H1 (cell line): ENCODE measurements around the gene MEX3C. TPM values are rescaled to one million over a fixed set of nuclear protein-coding genes. Genes with fewer than 3 reads are reported as not detected.
A peak's percentile ranks its signal among the peaks of the same experiment; 100 is the strongest.

ENCODE experiments used
- CTCF ChIA-PET: fragments of 300-600 bp; sonication (Branson Sonifier 250); formaldehyde crosslinking; loops from one replicate; lab custom pipeline; 2021; ENCODE audit not compliant: partially characterized antibody; lab: Charles Lee
- POLR2A ChIA-PET: fragments of 300-600 bp; sonication (Branson Sonifier 250); formaldehyde crosslinking; loops from one replicate; lab custom pipeline; 2021; ENCODE audit warnings: inconsistent platforms; ENCODE audit not compliant: partially characterized antibody; lab: Charles Lee
- DNase-seq, 2 experiments: peaks; one replicate each; pipeline versions ENCODE4 v3.0.0 to v3.0.0-alpha.2; 2010 to 2022; ENCODE audit warnings: low spot score in 2 of 2, low read depth in 1 of 2, mixed read lengths in 1 of 2
- FAIRE-seq: peaks from 2 replicates; lab custom pipeline; 2011; peaks lifted over from hg19 to GRCh38; lab: Jason Lieb, UNC
- H2AFZ ChIP-seq: 2 replicates; pipeline ENCODE4 v1.8.1; 2012; ENCODE audit warnings: low read length, inconsistent platforms
- H2AK5ac ChIP-seq: 2 replicates; pipeline ENCODE4 v1.6.1; 2013; ENCODE audit warnings: low read depth, low read length
- H2BK120ac ChIP-seq: replicated peaks from 2 replicates; pipeline ENCODE3; 2013; ENCODE audit warnings: low read depth, low read length, inconsistent platforms
- H2BK12ac ChIP-seq: 2 replicates; pipeline ENCODE4 v1.6.1; 2013; ENCODE audit warnings: low read depth, low read length
- H2BK15ac ChIP-seq: 2 replicates; pipeline ENCODE4 v1.6.1; 2013; ENCODE audit warnings: low read length
- H2BK20ac ChIP-seq: 2 replicates; pipeline ENCODE4 v1.6.1; 2013; ENCODE audit warnings: low read length
- H2BK5ac ChIP-seq: 2 replicates; pipeline ENCODE4 v1.6.1; 2013; ENCODE audit warnings: low read depth, low read length
- H3K14ac ChIP-seq: 2 replicates; pipeline ENCODE4 v1.6.1; 2013; ENCODE audit warnings: inconsistent platforms; ENCODE audit not compliant: insufficient read length
- H3K18ac ChIP-seq: 2 replicates; pipeline ENCODE4 v1.6.1; 2013; ENCODE audit warnings: low read length; ENCODE audit errors: extremely low read depth
- H3K23ac ChIP-seq: 2 replicates; pipeline ENCODE4 v1.6.1; 2013; ENCODE audit warnings: inconsistent platforms; ENCODE audit not compliant: insufficient read length
- H3K23me2 ChIP-seq: 2 replicates; pipeline ENCODE4 v1.6.1; 2013; ENCODE audit warnings: low read depth, low read length
- H3K27ac ChIP-seq: 2 replicates; pipeline ENCODE4 v1.6.1; 2011; ENCODE audit warnings: low read depth, low read length, inconsistent platforms
- H3K27me3 ChIP-seq, 4 experiments: replicated peaks in 1 of 4; 1 replicate in 1 of 4; 2 replicates in 3 of 4; pipeline versions ENCODE4 v1.6.1 to v1.8.1; 2011 to 2013; ENCODE audit warnings: low read length in 3 of 4, mild to moderate bottlenecking in 3 of 4, inconsistent platforms in 2 of 4, mixed read lengths in 2 of 4, moderate library complexity in 1 of 4; ENCODE audit not compliant: control insufficient read depth in 3 of 4, insufficient read depth in 3 of 4; ENCODE audit errors: extremely low read depth in 1 of 4
- H3K36me3 ChIP-seq, 4 experiments: 2 replicates each; pipeline versions ENCODE4 v1.6.1 to v1.8.1; 2011 to 2013; ENCODE audit warnings: mild to moderate bottlenecking in 4 of 4, low read length in 3 of 4, moderate library complexity in 2 of 4, control low read depth in 1 of 4, inconsistent platforms in 1 of 4; ENCODE audit not compliant: insufficient read depth in 4 of 4, control insufficient read depth in 2 of 4
- H3K4ac ChIP-seq: replicated peaks from 2 replicates; pipeline ENCODE3; 2013; ENCODE audit warnings: low read length, low read depth, mixed read lengths, inconsistent platforms; ENCODE audit not compliant: insufficient read length
- H3K4me1 ChIP-seq, 4 experiments: replicated peaks in 1 of 4; 1 replicate in 1 of 4; 2 replicates in 3 of 4; pipeline versions ENCODE4 v1.6.1 to v1.8.1; 2011 to 2013; ENCODE audit warnings: low read length in 3 of 4, inconsistent platforms in 2 of 4, mixed read lengths in 1 of 4; ENCODE audit not compliant: insufficient read depth in 4 of 4, control insufficient read depth in 3 of 4
- H3K4me2 ChIP-seq, 2 experiments: 2 replicates each; pipeline versions ENCODE4 v1.6.1 to v1.8.1; 2011 to 2013; ENCODE audit warnings: low read depth in 2 of 2, low read length in 2 of 2, control low read depth in 1 of 2, inconsistent platforms in 1 of 2, mild to moderate bottlenecking in 1 of 2; ENCODE audit not compliant: insufficient read depth in 1 of 2
- H3K4me3 ChIP-seq, 4 experiments: fragments of 200-600, 300-600 bp in 1 of 4; sonication (generic), shearing (Covaris generic), sonication (Bioruptor Twin) in 1 of 4; 2 replicates each; pipeline versions ENCODE4 v1.5.1 to v1.8.1; 2011 to 2016; ENCODE audit warnings: low read length in 4 of 4, low read depth in 3 of 4, control low read depth in 2 of 4, inconsistent platforms in 2 of 4, mild to moderate bottlenecking in 2 of 4, mixed read lengths in 1 of 4, moderate library complexity in 1 of 4; ENCODE audit not compliant: insufficient read depth in 2 of 4; ENCODE audit errors: extremely low read depth in 1 of 4
- H3K56ac ChIP-seq: replicated peaks from 2 replicates; pipeline ENCODE3; 2013; ENCODE audit warnings: low read depth, mild to moderate bottlenecking, mixed read lengths, low read length, inconsistent platforms; ENCODE audit not compliant: insufficient read length
- H3K79me1 ChIP-seq: 2 replicates; pipeline ENCODE4 v1.6.1; 2013; ENCODE audit warnings: low read depth, low read length, control low read depth
- H3K79me2 ChIP-seq, 2 experiments: 2 replicates each; pipeline versions ENCODE4 v1.6.1 to v1.8.1; 2012 to 2013; ENCODE audit warnings: low read length in 2 of 2, mild to moderate bottlenecking in 2 of 2, inconsistent platforms in 1 of 2; ENCODE audit not compliant: insufficient read depth in 2 of 2, control insufficient read depth in 1 of 2
- H3K9ac ChIP-seq, 4 experiments: replicated peaks in 1 of 4; 1 replicate in 1 of 4; 2 replicates in 3 of 4; pipeline versions ENCODE4 v1.6.1 to v1.8.1; 2011 to 2013; ENCODE audit warnings: low read depth in 3 of 4, low read length in 3 of 4, control low read depth in 2 of 4, mild to moderate bottlenecking in 2 of 4, moderate library complexity in 2 of 4, inconsistent platforms in 1 of 4; ENCODE audit errors: extremely low read depth in 1 of 4
- H3K9me3 ChIP-seq, 2 experiments: 2 replicates each; pipeline versions ENCODE4 v1.6.1 to v1.8.1; 2012 to 2013; ENCODE audit warnings: mild to moderate bottlenecking in 2 of 2, moderate library complexity in 2 of 2, control low read depth in 1 of 2, inconsistent platforms in 1 of 2, low read depth in 1 of 2, low read length in 1 of 2, mixed read lengths in 1 of 2; ENCODE audit not compliant: insufficient read depth in 2 of 2
- H4K20me1 ChIP-seq, 2 experiments: replicated peaks in 1 of 2; 2 replicates each; pipeline versions ENCODE3 to v1.8.1; 2011 to 2013; ENCODE audit warnings: inconsistent platforms in 2 of 2, low read length in 2 of 2, mild to moderate bottlenecking in 1 of 2; ENCODE audit not compliant: insufficient read depth in 2 of 2, control insufficient read depth in 1 of 2
- H4K5ac ChIP-seq: 2 replicates; pipeline ENCODE4 v1.6.1; 2013; ENCODE audit warnings: low read length, low read depth, mixed read lengths, inconsistent platforms; ENCODE audit not compliant: insufficient read length
- H4K8ac ChIP-seq: 2 replicates; pipeline ENCODE4 v1.8.0; 2013; ENCODE audit warnings: mild to moderate bottlenecking, moderate library complexity, low read length, inconsistent platforms; ENCODE audit not compliant: insufficient read depth; ENCODE audit errors: extremely low read depth
- H4K91ac ChIP-seq: replicated peaks from 2 replicates; pipeline ENCODE3; 2013; ENCODE audit warnings: low read length, mixed read lengths, inconsistent platforms; ENCODE audit not compliant: insufficient read length
- BCL11A ChIP-seq, 2 experiments: IDR thresholded peaks; one replicate each; pipeline ENCODE4 v1.6.1; 2011; ENCODE audit warnings: low read depth in 2 of 2, low read length in 2 of 2, mild to moderate bottlenecking in 2 of 2
- GABPA ChIP-seq: IDR thresholded peaks from 2 replicates; pipeline ENCODE4 v1.6.1; 2011; ENCODE audit warnings: mild to moderate bottlenecking, low read length, moderate library complexity, borderline replicate concordance; ENCODE audit not compliant: insufficient read depth
- JUND ChIP-seq: IDR thresholded peaks from 2 replicates; pipeline ENCODE4 v1.6.1; 2011; ENCODE audit warnings: mild to moderate bottlenecking, improper control_type of control experiment, low read length
- RBBP5 ChIP-seq: IDR thresholded peaks from 2 replicates; pipeline ENCODE4 v1.7.1; 2012; ENCODE audit warnings: low read depth, mild to moderate bottlenecking, inconsistent platforms, low read length, moderate library complexity, borderline replicate concordance
- RNF2 ChIP-seq: fragments of 200-900, 300-1000 bp; sonication (generic); IDR thresholded peaks from 2 replicates; pipeline ENCODE4 v1.7.1; 2016; ENCODE audit warnings: borderline replicate concordance, low read depth, mild to moderate bottlenecking, antibody characterized with exemption, low read length; ENCODE audit not compliant: poor library complexity, severe bottlenecking; ENCODE audit errors: missing control alignments
- SP1 ChIP-seq: IDR thresholded peaks from 2 replicates; pipeline ENCODE4 v1.6.1; 2011; ENCODE audit warnings: low read depth, low read length
- TAF1 ChIP-seq: IDR thresholded peaks from 2 replicates; pipeline ENCODE4 v1.6.1; 2011; ENCODE audit warnings: mild to moderate bottlenecking, low read depth, low read length
- WGBS, 2 experiments: shearing (Covaris generic) in 1 of 2; methylation state at CpG; one replicate each; pipeline versions ENCODE4 v1.1.6 to v1.1.7; 2013 to 2015; ENCODE audit warnings: low lambda C conversion rate in 2 of 2, mixed read lengths in 2 of 2, inconsistent platforms in 1 of 2, low coverage in 1 of 2, missing lambda C conversion rate in 1 of 2; ENCODE audit not compliant: insufficient replicate concordance in 2 of 2, insufficient coverage in 1 of 2, insufficient read length in 1 of 2; ENCODE audit errors: extremely low coverage in 1 of 2, missing lambda C conversion rate in 1 of 2; 5-methylcytosine and 5-hydroxymethylcytosine counted together
- polyA plus RNA-seq, 7 experiments: library from polyadenylated mRNA; depleted of rRNA in 3 of 7; stranded (reverse) in 5 of 7; unstranded in 2 of 7; fragments of >200 nt in 5 of 7; fragments of 200-250 nt in 2 of 7; gene quantifications; 1 replicate in 5 of 7; 2 replicates in 1 of 7; 4 replicates in 1 of 7; pipeline versions ENCODE4 v1.2.1 to v1.2.3, GENCODE V29; 2011 to 2013; ENCODE audit warnings: missing spikeins in 2 of 7, mixed read lengths in 2 of 7
- total RNA-seq: library from RNA; stranded (reverse); fragmentation: NEBNext Ultra II Directional; extraction: Animal tissue kit (Norgen Biotek cat#: 25700); gene quantifications from 2 replicates; pipeline ENCODE4 v1.2.1, GENCODE V29; 2021
- TF ChIP-seq, protein P1 (sequence below): IDR thresholded peaks from 2 replicates; pipeline ENCODE4 v1.6.1; 2012; ENCODE audit warnings: inconsistent platforms
- TF ChIP-seq, protein P2 (sequence below): IDR thresholded peaks from 2 replicates; pipeline ENCODE4 v1.6.1; 2012; ENCODE audit warnings: low read length, inconsistent platforms
- TF ChIP-seq, protein P3 (sequence below): IDR thresholded peaks from 2 replicates; pipeline ENCODE4 v1.6.1; 2011; ENCODE audit warnings: low read depth, mild to moderate bottlenecking, low read length; ENCODE audit not compliant: insufficient read depth

MEX3C gene
- total and polyA plus RNA-seq, 2 of the 8 experiments (the other 6 are each of a cell fraction or from before 2014, with no cell fraction given), result 48.2 to 103 TPM

DNA sequence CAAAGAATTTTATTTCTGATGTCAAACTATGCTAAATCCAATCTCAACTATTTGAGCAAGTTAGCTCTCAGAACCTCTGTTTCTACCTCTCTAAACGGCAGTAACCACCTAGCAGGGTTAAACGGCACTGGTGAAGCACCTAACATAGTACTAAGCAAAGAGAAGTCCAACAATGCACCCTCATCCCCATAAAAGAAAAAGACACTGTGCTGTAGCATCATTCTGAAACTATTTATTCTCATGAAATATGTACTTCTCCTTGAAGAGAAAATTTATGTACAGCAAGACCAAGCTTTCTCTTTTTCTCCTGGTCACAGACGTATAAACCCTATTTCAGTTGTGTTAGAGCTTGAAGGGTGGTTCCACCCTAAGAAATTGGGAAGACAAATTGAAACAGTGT, 4.8 kb downstream of the MEX3C start:
- Histone ChIP-seq H3K79me1 (no peaks in the 10 kb centered on the region; the same call in 1 of the 2 replicates), H4K20me1 (peaks cover 19 to 37% of the 10 kb centered on the region in 2 experiments)
- POLR2A ChIA-PET, result interaction anchor here (1.2 to 8.0 kb wide), 6 partner anchors 10 to 83 kb away, joined by 3 to 128 read pairs (median 6); no protein-coding TSS in a partner anchor
- TF ChIP-seq RNF2, result no peak
- TF ChIP-seq TAF1, result no peak
- TF ChIP-seq GABPA, result no peak
- TF ChIP-seq SP1, result no peak
- TF ChIP-seq, protein P1, sequence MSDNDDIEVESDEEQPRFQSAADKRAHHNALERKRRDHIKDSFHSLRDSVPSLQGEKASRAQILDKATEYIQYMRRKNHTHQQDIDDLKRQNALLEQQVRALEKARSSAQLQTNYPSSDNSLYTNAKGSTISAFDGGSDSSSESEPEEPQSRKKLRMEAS, result no peak
- no peak for TF ChIP-seq RBBP5
- no peak for TF ChIP-seq BCL11A (IDR thresholded peaks at IDR 0.05; ENCODE audit: low read depth in 2 of 2, low read length in 2 of 2)
- TF ChIP-seq, protein P2, sequence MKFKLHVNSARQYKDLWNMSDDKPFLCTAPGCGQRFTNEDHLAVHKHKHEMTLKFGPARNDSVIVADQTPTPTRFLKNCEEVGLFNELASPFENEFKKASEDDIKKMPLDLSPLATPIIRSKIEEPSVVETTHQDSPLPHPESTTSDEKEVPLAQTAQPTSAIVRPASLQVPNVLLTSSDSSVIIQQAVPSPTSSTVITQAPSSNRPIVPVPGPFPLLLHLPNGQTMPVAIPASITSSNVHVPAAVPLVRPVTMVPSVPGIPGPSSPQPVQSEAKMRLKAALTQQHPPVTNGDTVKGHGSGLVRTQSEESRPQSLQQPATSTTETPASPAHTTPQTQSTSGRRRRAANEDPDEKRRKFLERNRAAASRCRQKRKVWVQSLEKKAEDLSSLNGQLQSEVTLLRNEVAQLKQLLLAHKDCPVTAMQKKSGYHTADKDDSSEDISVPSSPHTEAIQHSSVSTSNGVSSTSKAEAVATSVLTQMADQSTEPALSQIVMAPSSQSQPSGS, result no peak
- TF ChIP-seq JUND, result no peak
- TF ChIP-seq, protein P3, sequence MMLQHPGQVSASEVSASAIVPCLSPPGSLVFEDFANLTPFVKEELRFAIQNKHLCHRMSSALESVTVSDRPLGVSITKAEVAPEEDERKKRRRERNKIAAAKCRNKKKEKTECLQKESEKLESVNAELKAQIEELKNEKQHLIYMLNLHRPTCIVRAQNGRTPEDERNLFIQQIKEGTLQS, result no peak

More for the DNA sequence above, 4.8 kb downstream of the MEX3C start:
- Histone ChIP-seq H4K91ac (no peak overlapping the region), H4K5ac (no peak overlapping the region), H2BK15ac (no peak overlapping the region), H3K18ac (no peak overlapping the region), H2BK20ac (no peak overlapping the region), H4K8ac (no peak overlapping the region), H2AFZ (no peak overlapping the region), H2BK5ac (no peak overlapping the region), H2BK12ac (no peak overlapping the region), H2AK5ac (no peak overlapping the region), H3K23ac (no peak overlapping the region), H3K4me3 (peak overlapping the region in 1 of 4 experiments; percentile 31; a peak in 1 of 8 replicates), H3K23me2 (no peaks in the 10 kb centered on the region; the same call in 1 of the 2 replicates), H3K36me3 (peaks cover 0 to 19% (median 0%) of the 10 kb centered on the region in 4 experiments; a peak in 4 of 8 replicates), H3K4me1 (peaks cover 0 to 17% (median 6%) of the 10 kb centered on the region in 4 experiments; a peak in 4 of 7 replicates), H3K56ac (no peak overlapping the region), H3K9me3 (no peaks in the 10 kb centered on the region), H3K79me2 (peaks cover 54 to 92% of the 10 kb centered on the region in 2 experiments), H3K27ac (no peak overlapping the region), H3K4me2 (peak overlapping the region; percentile 20 to 94; a peak in 2 of 4 replicates), H3K27me3 (no peaks in the 10 kb centered on the region), H3K14ac (no peak overlapping the region), H2BK120ac (no peak overlapping the region), H3K9ac (no peak overlapping the region), H3K4ac (no peak overlapping the region)
- FAIRE-seq (peak; percentile 7), DNase-seq (no peak)
- 71% methylated on average over 3 of the region's 3 CpGs; no CpG with 5 or more reads in 1 of the 2 experiments for WGBS, 2 experiments
- CTCF ChIA-PET, result interaction anchor here (1.0 kb wide), 1 partner anchor 26 kb away, joined by 3 read pairs; no protein-coding TSS in a partner anchor
